ENCODE measurements around the gene AMPD2. TPM values are rescaled to one million over a fixed set of nuclear protein-coding genes. Genes with fewer than 3 reads are reported as not detected.

AMPD2 gene
- total RNA-seq, 1 donor from 2014 or later = 91.6 TPM

DNA sequence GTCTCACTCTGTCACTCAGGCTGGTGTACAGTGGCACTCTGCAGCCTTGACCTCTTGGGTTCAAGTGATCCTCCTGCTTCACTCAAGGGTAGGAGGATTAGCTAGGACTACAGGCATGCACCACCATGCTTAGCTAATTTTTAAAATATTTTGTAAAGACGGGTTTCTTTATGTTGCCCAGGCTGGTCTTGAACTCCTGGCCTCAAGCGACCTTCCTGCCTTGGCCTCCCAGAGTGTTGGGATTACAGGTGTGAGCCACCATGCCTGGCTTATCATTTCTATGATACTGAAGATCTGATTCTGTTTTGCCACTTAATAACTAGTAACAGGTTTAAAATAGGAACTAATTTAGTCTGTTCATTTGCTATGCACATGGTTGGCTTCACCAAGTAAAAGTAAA lies 37.6 kb upstream of the AMPD2 start:
- peaks cover 26% of the 10 kb centered on the region for H3K36me3 Mint-ChIP-seq (ENCODE audit: insufficient read depth)
- no peak overlapping the region for H3K27ac Mint-ChIP-seq
- no peak for TF ChIP-seq CTCF (IDR thresholded peaks at IDR 0.05; ENCODE audit: unreplicated experiment)
- DNase-seq (ENCODE audit: low spot score, unreplicated experiment) = no peak
- no peak overlapping the region for H3K4me3 Mint-ChIP-seq (ENCODE audit: low read depth)
- no peaks in the 10 kb centered on the region for H3K9me3 Mint-ChIP-seq (ENCODE audit: low read depth)
- no peaks in the 10 kb centered on the region for H3K27me3 Mint-ChIP-seq
- no peaks in the 10 kb centered on the region for H3K4me1 Mint-ChIP-seq (ENCODE audit: low read depth)

DNA sequence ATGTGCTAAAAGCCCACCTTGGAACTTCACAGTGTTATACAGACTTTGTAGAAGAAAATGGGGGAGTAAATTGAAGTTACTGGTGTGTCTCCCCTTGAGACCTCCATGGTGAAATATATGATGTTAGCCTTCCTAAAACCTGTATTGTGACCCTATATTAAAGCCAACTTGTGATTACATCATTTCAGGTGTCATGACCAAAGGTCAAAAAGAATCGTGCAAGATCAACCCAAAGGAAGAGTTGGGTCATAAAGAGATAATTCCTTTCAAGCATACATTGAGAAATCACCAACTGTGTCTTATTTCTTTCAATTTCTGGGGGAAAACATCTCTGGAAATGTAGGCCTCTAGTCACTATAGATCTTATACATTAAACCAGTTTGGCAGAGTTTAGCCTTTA lies 34.9 kb upstream of the AMPD2 start:
- Mint-ChIP-seq H3K27me3 (no peaks in the 10 kb centered on the region), H3K9me3 (ENCODE audit: low read depth) (no peaks in the 10 kb centered on the region), H3K27ac (no peak overlapping the region), H3K4me1 (ENCODE audit: low read depth) (peaks cover 6% of the 10 kb centered on the region), H3K4me3 (ENCODE audit: low read depth) (no peak overlapping the region), H3K36me3 (ENCODE audit: insufficient read depth) (peaks cover 39% of the 10 kb centered on the region)
- no peak for TF ChIP-seq CTCF (IDR thresholded peaks at IDR 0.05; ENCODE audit: unreplicated experiment)
- DNase-seq (ENCODE audit: low spot score, unreplicated experiment) = no peak

- H3K36me3 Mint-ChIP-seq (ENCODE audit: insufficient read depth) = peaks cover 38% of the 10 kb centered on the region
- H3K4me3 Mint-ChIP-seq (ENCODE audit: low read depth) = no peak overlapping the region
- TF ChIP-seq CTCF (IDR thresholded peaks at IDR 0.05; ENCODE audit: unreplicated experiment) = no peak
- H3K9me3 Mint-ChIP-seq (ENCODE audit: low read depth) = no peaks in the 10 kb centered on the region
- no peak for DNase-seq (ENCODE audit: low spot score, unreplicated experiment)
- H3K27ac Mint-ChIP-seq = no peak overlapping the region
- H3K4me1 Mint-ChIP-seq (ENCODE audit: low read depth) = peaks cover 6% of the 10 kb centered on the region
- no peaks in the 10 kb centered on the region for H3K27me3 Mint-ChIP-seq
Observed at GRCh38 chr1:109586055-109586454, 33.6 kb upstream of the AMPD2 start.

DNA sequence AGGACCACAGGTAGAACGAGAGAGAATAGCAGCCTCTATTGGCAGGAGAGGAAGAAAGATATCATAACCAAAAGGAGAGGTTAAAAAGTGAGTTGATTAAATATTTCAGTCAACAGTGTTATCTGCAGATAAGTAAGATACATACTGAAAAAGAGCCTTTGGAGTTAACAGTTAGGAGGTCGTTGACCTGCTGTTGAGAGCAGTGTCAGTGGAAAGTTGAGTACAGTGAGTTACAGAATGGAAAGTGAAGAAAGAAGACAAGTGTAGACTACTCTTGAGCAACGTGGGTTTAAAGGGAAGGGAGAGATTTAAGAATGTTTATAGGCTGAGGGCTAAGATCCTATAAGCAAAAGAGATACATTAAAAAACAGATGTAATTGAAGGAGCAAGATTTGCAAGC lies 30.5 kb upstream of the AMPD2 start:
- TF ChIP-seq CTCF (IDR thresholded peaks at IDR 0.05; ENCODE audit: unreplicated experiment) = no peak
- H3K9me3 Mint-ChIP-seq (ENCODE audit: low read depth) = no peaks in the 10 kb centered on the region
- H3K27me3 Mint-ChIP-seq = no peaks in the 10 kb centered on the region
- H3K36me3 Mint-ChIP-seq (ENCODE audit: insufficient read depth) = peaks cover 37% of the 10 kb centered on the region
- H3K27ac Mint-ChIP-seq = no peak overlapping the region
- H3K4me1 Mint-ChIP-seq (ENCODE audit: low read depth) = peaks cover 6% of the 10 kb centered on the region
- DNase-seq (ENCODE audit: low spot score, unreplicated experiment) = no peak
- no peak overlapping the region for H3K4me3 Mint-ChIP-seq (ENCODE audit: low read depth)

- Mint-ChIP-seq H3K9me3 (ENCODE audit: low read depth) (no peaks in the 10 kb centered on the region), H3K36me3 (ENCODE audit: insufficient read depth) (peaks cover 39% of the 10 kb centered on the region), H3K4me3 (ENCODE audit: low read depth) (no peak overlapping the region), H3K4me1 (ENCODE audit: low read depth) (peaks cover 6% of the 10 kb centered on the region), H3K27me3 (no peaks in the 10 kb centered on the region), H3K27ac (no peak overlapping the region)
- no peak for DNase-seq (ENCODE audit: low spot score, unreplicated experiment)
- no peak for TF ChIP-seq CTCF (IDR thresholded peaks at IDR 0.05; ENCODE audit: unreplicated experiment)
Observed at GRCh38 chr1:109589679-109590078, 30.0 kb upstream of the AMPD2 start.
